ENCODE results near the gene ARL6. TPM values are rescaled to one million over a fixed set of nuclear protein-coding genes. Genes with fewer than 3 reads are reported as not detected.

Gene ARL6
- polyA plus RNA-seq, 5 donors: 14.6 to 25.6 (median 20.0) TPM

Other genes starting within 250 kb of the ARL6 start
- 10 to 100 TPM; 20.8 to 35.5 (median 32.0) TPM for gene CRYBG3, start 57.3 kb downstream of the ARL6 start, polyA plus RNA-seq (ENCODE audit: insufficient read depth in 1 of 5, insufficient read length in 5 of 5, low replicate concordance in 1 of 5)
- 10 to 100 TPM; 35.0 to 45.0 (median 40.7) TPM for gene RIOX2, start 207.7 kb downstream of the ARL6 start, polyA plus RNA-seq (ENCODE audit: insufficient read depth in 1 of 5, insufficient read length in 5 of 5, low replicate concordance in 1 of 5)

Measured in right lung (tissue), 5 donors.